Stimulated activated CD8-positive, alpha-beta memory T cell treated with anti-CD3 and anti-CD28 coated beads, Interleukin-2, amount 100 ng/mL, for 1 hour (primary cell): ENCODE data around the gene PNPLA7.

Experiments
- DNase-seq, 2 donors: peaks; one replicate each; pipeline ENCODE4 v3.0.0-alpha.2; 2020; ENCODE audit warnings: low read depth in 2 of 2

Gene PNPLA7

GRCh38 chr9:137436761-137437600, 113.2 kb downstream of the PNPLA7 start:
- DNase-seq = no peak

GRCh38 chr9:137435980-137436760, 114.0 kb downstream of the PNPLA7 start:
- DNase-seq = no peak

- DNase-seq = no peak
These were observed 114.8 kb downstream of the PNPLA7 start for GRCh38 chr9:137435381-137435891.

- DNase-seq = no peak
These were observed 115.5 kb downstream of the PNPLA7 start for GRCh38 chr9:137434498-137435380.

- no peak for DNase-seq
These were observed 116.2 kb downstream of the PNPLA7 start for GRCh38 chr9:137433916-137434431.

GRCh38 chr9:137433349-137433915, 116.8 kb downstream of the PNPLA7 start:
- DNase-seq = no peak

GRCh38 chr9:137432687-137433348, 117.4 kb downstream of the PNPLA7 start:
- no peak for DNase-seq

- DNase-seq = no peak
These were observed 118.7 kb downstream of the PNPLA7 start for GRCh38 chr9:137431416-137431931.

- no peak for DNase-seq
These were observed 119.3 kb downstream of the PNPLA7 start for GRCh38 chr9:137430723-137431415.

- DNase-seq = no peak
These were observed 120.1 kb downstream of the PNPLA7 start for GRCh38 chr9:137429974-137430722.

- DNase-seq = no peak
These were observed 120.7 kb downstream of the PNPLA7 start for GRCh38 chr9:137429546-137429890.

- DNase-seq = no peak
These were observed 121.2 kb downstream of the PNPLA7 start for GRCh38 chr9:137428841-137429545.

GRCh38 chr9:137428311-137428630, 121.9 kb downstream of the PNPLA7 start:
- DNase-seq = no peak

- no peak for DNase-seq
These were observed 122.5 kb downstream of the PNPLA7 start for GRCh38 chr9:137427454-137428310.

GRCh38 chr9:137426018-137426681, 124.1 kb downstream of the PNPLA7 start:
- DNase-seq = no peak

- DNase-seq = no peak
These were observed 126.5 kb downstream of the PNPLA7 start for GRCh38 chr9:137423514-137424291.
